AG09309 (cell line): ENCODE measurements around the gene CKMT2.
A peak's percentile ranks its signal among the peaks of the same experiment; 100 is the strongest.

Experiments used
- DNase-seq: peaks from one replicate; pipeline ENCODE4 v3.0.0-alpha.2; 2010; ENCODE audit warnings: low read depth
- H3K4me3 ChIP-seq: 2 replicates; pipeline ENCODE4 v1.5.1; 2011; ENCODE audit warnings: mild to moderate bottlenecking, low read depth, low read length, moderate library complexity; ENCODE audit not compliant: control insufficient read depth
- TF ChIP-seq, protein P1 (sequence below): IDR thresholded peaks from 2 replicates; pipeline ENCODE4 v1.5.1; 2011; ENCODE audit warnings: mild to moderate bottlenecking, low read depth, low read length, inconsistent platforms; ENCODE audit not compliant: insufficient read depth, control insufficient read depth; ENCODE audit errors: missing control alignments

CKMT2 gene

GRCh38 chr5:81205058-81205457 lies 28.1 kb upstream of the CKMT2 start:
- no peak for DNase-seq
- no peak overlapping the region for H3K4me3 ChIP-seq
- TF ChIP-seq, protein P1, sequence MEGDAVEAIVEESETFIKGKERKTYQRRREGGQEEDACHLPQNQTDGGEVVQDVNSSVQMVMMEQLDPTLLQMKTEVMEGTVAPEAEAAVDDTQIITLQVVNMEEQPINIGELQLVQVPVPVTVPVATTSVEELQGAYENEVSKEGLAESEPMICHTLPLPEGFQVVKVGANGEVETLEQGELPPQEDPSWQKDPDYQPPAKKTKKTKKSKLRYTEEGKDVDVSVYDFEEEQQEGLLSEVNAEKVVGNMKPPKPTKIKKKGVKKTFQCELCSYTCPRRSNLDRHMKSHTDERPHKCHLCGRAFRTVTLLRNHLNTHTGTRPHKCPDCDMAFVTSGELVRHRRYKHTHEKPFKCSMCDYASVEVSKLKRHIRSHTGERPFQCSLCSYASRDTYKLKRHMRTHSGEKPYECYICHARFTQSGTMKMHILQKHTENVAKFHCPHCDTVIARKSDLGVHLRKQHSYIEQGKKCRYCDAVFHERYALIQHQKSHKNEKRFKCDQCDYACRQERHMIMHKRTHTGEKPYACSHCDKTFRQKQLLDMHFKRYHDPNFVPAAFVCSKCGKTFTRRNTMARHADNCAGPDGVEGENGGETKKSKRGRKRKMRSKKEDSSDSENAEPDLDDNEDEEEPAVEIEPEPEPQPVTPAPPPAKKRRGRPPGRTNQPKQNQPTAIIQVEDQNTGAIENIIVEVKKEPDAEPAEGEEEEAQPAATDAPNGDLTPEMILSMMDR: no peak

DNA sequence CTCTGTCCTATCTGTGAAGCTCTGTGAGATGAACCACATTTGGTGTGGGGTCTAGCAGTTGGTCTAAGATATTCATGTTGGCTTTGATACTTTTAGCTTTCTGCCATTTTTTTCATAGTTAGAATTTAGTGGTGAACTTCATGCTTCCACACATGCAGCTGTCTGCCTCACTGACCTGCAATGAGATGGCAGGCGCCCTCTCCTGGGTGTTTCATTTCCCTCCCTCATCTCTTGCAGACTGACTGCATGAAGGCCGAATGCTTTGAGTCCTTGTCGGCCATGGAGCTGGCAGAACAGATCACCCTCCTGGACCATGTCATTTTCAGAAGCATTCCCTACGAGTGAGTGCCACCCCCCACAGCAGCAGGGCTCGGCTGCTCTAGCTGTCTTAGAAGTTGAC lies 26.1 kb upstream of the CKMT2 start:
- no peak for DNase-seq
- TF ChIP-seq, protein P1: peak; percentile 27
- H3K4me3 ChIP-seq: no peak overlapping the region

GRCh38 chr5:81208904-81209303 lies 24.2 kb upstream of the CKMT2 start:
- DNase-seq: no peak

GRCh38 chr5:81209386-81209785 lies 23.7 kb upstream of the CKMT2 start:
- TF ChIP-seq, protein P1: no peak
- no peak overlapping the region for H3K4me3 ChIP-seq
- DNase-seq: no peak

More at GRCh38 chr5:81208904-81209303, 24.2 kb upstream of the CKMT2 start:
- H3K4me3 ChIP-seq: no peak overlapping the region
- TF ChIP-seq, protein P1: no peak

DNA sequence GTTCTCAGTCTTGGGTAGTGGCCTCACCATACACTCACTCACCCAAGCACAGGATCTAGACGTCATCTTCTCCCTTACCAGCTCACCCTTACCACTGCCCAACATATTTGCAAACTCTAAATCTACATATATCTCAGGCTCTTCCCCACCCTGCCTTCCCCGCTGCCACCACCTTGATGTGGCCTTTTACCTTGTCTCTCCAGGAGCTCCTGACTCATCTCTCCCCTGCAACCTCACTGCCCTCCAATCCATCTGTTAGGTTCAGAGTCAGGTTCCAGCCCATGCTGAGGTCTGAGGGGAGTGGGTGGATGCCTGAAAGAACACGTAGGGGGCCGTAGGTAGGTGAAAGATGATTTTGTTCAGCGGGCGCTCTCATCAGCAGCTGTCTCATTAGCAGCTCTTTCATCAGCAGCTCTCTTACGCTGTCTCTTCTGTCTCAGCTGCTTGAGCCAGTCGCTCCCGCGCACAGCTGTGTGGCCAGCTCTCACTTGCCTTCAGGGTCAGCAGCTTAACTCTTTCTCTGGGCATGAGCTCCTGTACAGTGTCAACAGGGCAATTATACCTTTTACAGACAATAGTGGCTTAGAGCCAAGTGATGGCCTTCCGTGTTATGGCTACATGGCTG lies 23.1 kb upstream of the CKMT2 start:
- H3K4me3 ChIP-seq: no peak overlapping the region
- TF ChIP-seq, protein P1: no peak
- no peak for DNase-seq

GRCh38 chr5:81212211-81212751 lies 20.8 kb upstream of the CKMT2 start:
- TF ChIP-seq, protein P1: no peak
- H3K4me3 ChIP-seq: no peak overlapping the region
- DNase-seq: no peak
